ENCODE data around the gene GATA6. TPM values are rescaled to one million over a fixed set of nuclear protein-coding genes. Genes with fewer than 3 reads are reported as not detected.

Gene GATA6
- total RNA-seq, 1 experiment from 2014 or later = 37.7 TPM

GRCh38 chr18:22243513-22243912, 74.1 kb downstream of the GATA6 start:
- no peaks in the 10 kb centered on the region; the same call in 1 of the 2 replicates for H3K27me3 ChIP-seq (ENCODE audit: control insufficient read depth, insufficient read depth, low read length)
- H3K36me3 ChIP-seq (replicated peaks; ENCODE audit: control insufficient read depth, insufficient read depth, low read length) = no peaks in the 10 kb centered on the region
- DNase-seq = no peak
- H3K4me3 ChIP-seq (ENCODE audit: insufficient read depth, low read depth, low read length) = no peak overlapping the region

- H3K4me3 ChIP-seq (ENCODE audit: insufficient read depth, low read depth, low read length) = no peak overlapping the region
- DNase-seq = no peak
- H3K27me3 ChIP-seq (ENCODE audit: control insufficient read depth, insufficient read depth, low read length) = no peaks in the 10 kb centered on the region; the same call in 1 of the 2 replicates
- H3K36me3 ChIP-seq (replicated peaks; ENCODE audit: control insufficient read depth, insufficient read depth, low read length) = no peaks in the 10 kb centered on the region
These were observed 80.6 kb downstream of the GATA6 start for GRCh38 chr18:22250026-22250425.

GRCh38 chr18:22250591-22250996, 81.2 kb downstream of the GATA6 start:
- no peak for DNase-seq
- Histone ChIP-seq H3K4me3 (ENCODE audit: insufficient read depth, low read depth, low read length) (no peak overlapping the region), H3K27me3 (ENCODE audit: control insufficient read depth, insufficient read depth, low read length) (no peaks in the 10 kb centered on the region; the same call in 1 of the 2 replicates), H3K36me3 (replicated peaks; ENCODE audit: control insufficient read depth, insufficient read depth, low read length) (no peaks in the 10 kb centered on the region)

Other genes with a start within 250 kb of the GATA6 start
- 0.04 TPM in 1 of 2 replicates, not detected in the other for gene CTAGE1, start 248.3 kb downstream of the GATA6 start, total RNA-seq (2014; rRNA removed; shearing (Covaris generic))

Data from H7 (cell line).